DND-41 (cell line): ENCODE data around the gene SMARCC1.

ENCODE experiments used
- CTCF ChIP-seq: IDR thresholded peaks from 2 replicates; pipeline ENCODE4 v1.5.1; 2012; ENCODE audit warnings: borderline replicate concordance, low read length, moderate library complexity, mild to moderate bottlenecking; ENCODE audit not compliant: poor library complexity, severe bottlenecking; ENCODE audit errors: extremely low read depth
- EZH2 ChIP-seq: IDR thresholded peaks from 3 replicates; pipeline ENCODE4 v1.6.1; 2012; ENCODE audit warnings: borderline replicate concordance, low read depth, mild to moderate bottlenecking, moderate library complexity, low read length, inconsistent platforms; ENCODE audit not compliant: severe bottlenecking

- TF ChIP-seq CTCF (no peak), EZH2 (no peak)
These were observed 35.4 kb downstream of the SMARCC1 start for GRCh38 chr3:47746264-47746663.
